OCI-LY7 (cell line): ENCODE data around the gene TNFRSF9. TPM values are rescaled to one million over a fixed set of nuclear protein-coding genes. Genes with fewer than 3 reads are reported as not detected.

ENCODE experiments used
- BruUV-seq: library from RNA; stranded (reverse); fragments of 400-500 nt; replicated peaks from 2 replicates; lab custom pipeline; 2021; lab: Mats Ljungman, UMichigan
- CTCF ChIA-PET: fragments of 300-600 bp; sonication (Branson Sonifier 250); formaldehyde crosslinking; loops from one replicate; lab custom pipeline; 2022; ENCODE audit warnings: antibody characterized with exemption; ENCODE audit not compliant: unreplicated experiment; lab: Charles Lee
- POLR2A ChIA-PET: fragments of 300-600 bp; sonication (Branson Sonifier 250); formaldehyde crosslinking; loops from one replicate; lab custom pipeline; 2022; ENCODE audit warnings: antibody characterized with exemption; lab: Charles Lee
- DNase-seq: peaks from one replicate; pipeline ENCODE4 v3.0.0-alpha.2; 2015; ENCODE audit warnings: low spot score
- H2AFZ ChIP-seq: fragments of 200-600 bp; sonication (generic), shearing (Covaris generic); 2 replicates; pipeline ENCODE4 v1.6.1; 2014; ENCODE audit warnings: mild to moderate bottlenecking, antibody characterized with exemption, low read length, moderate library complexity
- H3K27ac ChIP-seq: fragments of 200-600 bp; sonication (generic); 2 replicates; pipeline ENCODE4 v1.5.1; 2014; ENCODE audit warnings: mixed run types, low read depth, mild to moderate bottlenecking, moderate library complexity, low read length, inconsistent platforms; ENCODE audit not compliant: poor library complexity, severe bottlenecking
- H3K36me3 ChIP-seq: fragments of 200-600 bp; sonication (generic); 2 replicates; pipeline ENCODE4 v1.6.1; 2014; ENCODE audit warnings: mild to moderate bottlenecking, antibody characterized with exemption, low read length, moderate library complexity, mixed read lengths; ENCODE audit not compliant: insufficient read depth
- H3K4me1 ChIP-seq: fragments of 200-600 bp; sonication (generic); 2 replicates; pipeline ENCODE4 v1.5.1; 2014; ENCODE audit warnings: mild to moderate bottlenecking, low read length; ENCODE audit not compliant: insufficient read depth, poor library complexity, severe bottlenecking
- H3K4me2 ChIP-seq: fragments of 200-600 bp; sonication (generic); 2 replicates; pipeline ENCODE4 v1.6.1; 2014; ENCODE audit warnings: mild to moderate bottlenecking, low read length
- H3K4me3 ChIP-seq: fragments of 200-600 bp; sonication (generic); 2 replicates; pipeline ENCODE4 v1.5.1; 2014; ENCODE audit warnings: mild to moderate bottlenecking, low read depth, low read length; ENCODE audit not compliant: poor library complexity, severe bottlenecking
- H3K79me2 ChIP-seq: fragments of 200-600 bp; sonication (generic); 2 replicates; pipeline ENCODE4 v1.6.1; 2016; ENCODE audit warnings: low read depth, mild to moderate bottlenecking, low read length, moderate library complexity, mixed read lengths; ENCODE audit not compliant: insufficient read depth
- H3K9me2 ChIP-seq: fragments of 200-600 bp; sonication (generic); 2 replicates; pipeline ENCODE4 v1.6.1; 2016; ENCODE audit warnings: mild to moderate bottlenecking, low read length, mixed read lengths; ENCODE audit not compliant: insufficient read depth
- H3K9me3 ChIP-seq: fragments of 200-600 bp; sonication (generic); 2 replicates; pipeline ENCODE4 v1.6.1; 2014; ENCODE audit warnings: mild to moderate bottlenecking, mixed run types, low read length, mixed read lengths
- H4K20me1 ChIP-seq: fragments of 200-600 bp; sonication (generic); 2 replicates; pipeline ENCODE4 v1.6.1; 2014; ENCODE audit warnings: mild to moderate bottlenecking, antibody characterized with exemption, low read length, moderate library complexity, mixed read lengths; ENCODE audit not compliant: insufficient read depth
- EZH2phosphoT487 ChIP-seq: fragments of 200-600 bp; sonication (generic); IDR thresholded peaks from 2 replicates; pipeline ENCODE4 v1.6.1; 2018; ENCODE audit warnings: low read depth, borderline replicate concordance, mild to moderate bottlenecking, mixed run types, antibody characterized with exemption, low read length, moderate library complexity, mixed read lengths
- intact Hi-C: fragments of 100-400 bp; cut with micrococcal nuclease; formaldehyde crosslinking; loops from one replicate; pipeline ENCODE4 v1.10.0; 2022; ENCODE audit not compliant: unreplicated experiment
- total RNA-seq, 2 experiments: library from RNA; depleted of rRNA in 1 of 2; stranded (reverse); fragments of >200 nt in 1 of 2; shearing (Covaris generic) in 1 of 2; gene quantifications; 2 replicates each; pipeline ENCODE4 v1.2.3, GENCODE V29; 2014 to 2022
- TF ChIP-seq, protein P1 (sequence below): fragments of 200-600 bp; sonication (generic); conservative IDR thresholded peaks from 2 replicates; pipeline ENCODE4 v1.5.1; 2014; ENCODE audit warnings: mild to moderate bottlenecking, antibody characterized with exemption, low read length, moderate library complexity, mixed read lengths

The TNFRSF9 gene
- total RNA-seq, 2 experiments from 2014 or later: not detected

DNA sequence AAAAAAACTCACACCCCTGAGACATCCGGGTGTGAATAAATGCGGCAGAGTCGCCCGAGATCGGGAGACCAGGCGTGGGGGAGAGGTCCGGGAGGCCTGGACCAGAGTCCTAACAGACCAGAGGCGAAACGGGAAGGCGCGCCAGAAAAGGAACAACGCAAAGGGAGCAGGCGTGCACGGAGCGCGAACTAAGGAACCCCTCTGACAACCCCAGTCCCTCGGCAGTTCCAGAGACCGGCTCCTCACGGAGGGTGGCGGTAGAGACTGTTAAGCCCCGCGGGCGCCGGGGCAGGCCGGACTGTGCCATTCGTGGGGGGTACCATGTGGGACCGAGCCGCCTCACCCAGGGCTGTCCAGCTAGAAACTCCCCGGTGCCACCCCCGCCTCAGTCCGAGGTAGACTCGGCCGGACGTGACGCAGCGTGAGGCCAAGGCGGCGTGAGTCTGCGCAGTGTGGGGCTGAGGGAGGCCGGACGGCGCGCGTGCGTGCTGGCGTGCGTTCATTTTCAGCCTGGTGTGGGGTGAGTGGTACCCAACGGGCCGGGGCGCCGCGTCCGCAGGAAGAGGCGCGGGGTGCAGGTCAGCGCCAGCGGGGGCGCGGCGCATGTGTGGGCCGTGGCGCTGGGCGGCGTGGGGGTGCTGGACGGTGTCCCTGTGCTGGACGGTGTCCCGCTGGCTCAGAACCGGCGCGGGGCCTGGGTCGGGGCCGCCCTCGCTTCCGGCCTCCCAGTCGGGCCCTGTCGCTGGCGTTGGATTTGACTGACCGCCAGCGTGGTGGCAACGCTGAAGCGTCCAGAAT is 20.8 kb upstream of the TNFRSF9 start, which contains the start of gene PARK7:
Gene PARK7 (plus strand): TSS at position 496 of the 798 bp plus-strand sequence. CDS start 1,075 bp downstream, outside the sequence.
- Histone ChIP-seq H4K20me1 (no peaks in the 10 kb centered on the region; the same call in 1 of the 2 replicates), H3K27ac (peak within 1 kb of the TSS; percentile 68), H3K36me3 (peaks cover 38% of the 10 kb centered on the region), H3K4me2 (peak within 1 kb of the TSS; percentile 87), H3K79me2 (peaks cover 33% of the 10 kb centered on the region), H3K4me1 (peaks cover 26% of the 10 kb centered on the region), H3K9me3 (no peaks in the 10 kb centered on the region), H3K4me3 (peak within 1 kb of the TSS; percentile 84), H2AFZ (peak within 1 kb of the TSS; percentile 81), H3K9me2 (no peaks in the 10 kb centered on the region)
- DNase-seq: peak; percentile 99
- BruUV-seq: no TSS peak
- TF ChIP-seq, protein P1, sequence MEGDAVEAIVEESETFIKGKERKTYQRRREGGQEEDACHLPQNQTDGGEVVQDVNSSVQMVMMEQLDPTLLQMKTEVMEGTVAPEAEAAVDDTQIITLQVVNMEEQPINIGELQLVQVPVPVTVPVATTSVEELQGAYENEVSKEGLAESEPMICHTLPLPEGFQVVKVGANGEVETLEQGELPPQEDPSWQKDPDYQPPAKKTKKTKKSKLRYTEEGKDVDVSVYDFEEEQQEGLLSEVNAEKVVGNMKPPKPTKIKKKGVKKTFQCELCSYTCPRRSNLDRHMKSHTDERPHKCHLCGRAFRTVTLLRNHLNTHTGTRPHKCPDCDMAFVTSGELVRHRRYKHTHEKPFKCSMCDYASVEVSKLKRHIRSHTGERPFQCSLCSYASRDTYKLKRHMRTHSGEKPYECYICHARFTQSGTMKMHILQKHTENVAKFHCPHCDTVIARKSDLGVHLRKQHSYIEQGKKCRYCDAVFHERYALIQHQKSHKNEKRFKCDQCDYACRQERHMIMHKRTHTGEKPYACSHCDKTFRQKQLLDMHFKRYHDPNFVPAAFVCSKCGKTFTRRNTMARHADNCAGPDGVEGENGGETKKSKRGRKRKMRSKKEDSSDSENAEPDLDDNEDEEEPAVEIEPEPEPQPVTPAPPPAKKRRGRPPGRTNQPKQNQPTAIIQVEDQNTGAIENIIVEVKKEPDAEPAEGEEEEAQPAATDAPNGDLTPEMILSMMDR: peak; percentile 65
- no peak for TF ChIP-seq EZH2phosphoT487
- ChIA-PET CTCF (no interaction called here), POLR2A (interaction anchor here (1.4 kb wide), 1 partner anchor 15 kb away, joined by 3 read pairs; no protein-coding TSS in a partner anchor)
- intact Hi-C loops: loop anchor here (5.0 kb wide), 1 partner anchor 189 kb away; the partner anchor contains the start of gene VAMP3

DNA sequence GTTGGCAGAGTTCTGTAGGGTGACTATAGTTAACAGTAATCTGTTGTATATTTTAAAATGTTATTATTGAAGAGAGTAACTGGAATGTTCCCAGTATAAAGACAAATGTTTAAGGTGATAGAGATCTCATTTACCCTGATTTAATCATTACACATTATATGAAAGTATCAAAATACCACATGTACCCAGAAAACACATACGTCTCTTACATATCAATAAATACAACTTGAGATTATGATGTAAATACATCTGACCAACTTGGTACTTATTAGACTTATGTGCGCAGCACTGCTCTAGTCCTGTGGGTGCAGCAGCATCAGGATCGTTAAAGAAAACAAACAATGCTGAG is 20.2 kb upstream of the TNFRSF9 start:
- ChIA-PET POLR2A (no interaction called here), CTCF (no interaction called here)
- Histone ChIP-seq H3K79me2 (peaks cover 33% of the 10 kb centered on the region), H3K9me3 (no peaks in the 10 kb centered on the region), H3K4me1 (peaks cover 26% of the 10 kb centered on the region), H2AFZ (peak overlapping the region; percentile 81), H3K36me3 (peaks cover 32% of the 10 kb centered on the region), H3K4me2 (peak overlapping the region; percentile 83), H3K27ac (peak overlapping the region; percentile 68), H4K20me1 (no peaks in the 10 kb centered on the region; the same call in 1 of the 2 replicates), H3K4me3 (peak overlapping the region; percentile 84), H3K9me2 (no peaks in the 10 kb centered on the region)
- TF ChIP-seq EZH2phosphoT487: no peak
- TF ChIP-seq, protein P1: no peak
- DNase-seq: no peak
- BruUV-seq: TSS peak; percentile 98
- intact Hi-C loops: loop anchor here (5.0 kb wide), 1 partner anchor 189 kb away; the partner anchor contains the start of gene VAMP3
